HepG2 (cell line): ENCODE data around the gene C1QTNF12. TPM values are rescaled to one million over a fixed set of nuclear protein-coding genes. Genes with fewer than 3 reads are reported as not detected.

Experiments
- ETV6 ChIP-seq: sonication (generic); formaldehyde crosslinking; conservative IDR thresholded peaks from 2 replicates; pipeline ENCODE4 v1.4.0; 2020; ENCODE audit warnings: missing genetic modification reagents
- HNRNPK ChIP-seq: fragments of 200-400 bp; formaldehyde crosslinking; IDR thresholded peaks from 2 replicates; pipeline ENCODE4 v1.6.1; 2018; ENCODE audit warnings: low read length, low read depth, moderate library complexity, mild to moderate bottlenecking; ENCODE audit not compliant: poor library complexity, severe bottlenecking
- KDM5A ChIP-seq: fragments of 200-600 bp; sonication (generic); IDR thresholded peaks from 2 replicates; pipeline ENCODE4 v1.7.0; 2018; ENCODE audit warnings: antibody characterized with exemption, mild to moderate bottlenecking, low read length, borderline replicate concordance
- KLF9 ChIP-seq: IDR thresholded peaks from 2 replicates; pipeline ENCODE4 v1.6.1; 2016; ENCODE audit warnings: low read depth
- MLLT10 ChIP-seq: sonication (generic); formaldehyde crosslinking; IDR thresholded peaks from 2 replicates; pipeline ENCODE4 v1.4.0; 2020; ENCODE audit warnings: missing genetic modification reagents
- NAIF1 ChIP-seq: sonication (generic); formaldehyde crosslinking; IDR thresholded peaks from 2 replicates; pipeline ENCODE4 v1.5.0; 2020; ENCODE audit warnings: mild to moderate bottlenecking, missing genetic modification reagents, borderline replicate concordance
- ONECUT2 ChIP-seq: sonication (generic); formaldehyde crosslinking; IDR thresholded peaks from 2 replicates; pipeline ENCODE4 v1.4.0; 2020; ENCODE audit warnings: missing genetic modification reagents
- RFX5 ChIP-seq: IDR thresholded peaks from 2 replicates; pipeline ENCODE4 v1.6.1; 2011; ENCODE audit warnings: low read depth, low read length, improper control_type of control experiment
- SNAPC2 ChIP-seq: sonication (generic); formaldehyde crosslinking; IDR thresholded peaks from 2 replicates; pipeline ENCODE4 v1.8.1; 2022; ENCODE audit warnings: mild to moderate bottlenecking, missing genetic modification reagents
- SP140L ChIP-seq: sonication (generic); formaldehyde crosslinking; IDR thresholded peaks from 2 replicates; pipeline ENCODE4 v1.4.0; 2020; ENCODE audit warnings: missing genetic modification reagents, borderline replicate concordance
- SRY ChIP-seq: sonication (generic); formaldehyde crosslinking; IDR thresholded peaks from 2 replicates; pipeline ENCODE4 v1.8.0; 2022; ENCODE audit warnings: mild to moderate bottlenecking, missing genetic modification reagents
- ZBTB20 ChIP-seq: sonication (generic); formaldehyde crosslinking; IDR thresholded peaks from 2 replicates; pipeline ENCODE4 v1.8.1; 2023; ENCODE audit warnings: missing genetic modification reagents, low read depth, mild to moderate bottlenecking, borderline replicate concordance
- polyA plus RNA-seq, 8 experiments: library from polyadenylated mRNA; depleted of rRNA in 3 of 8; stranded (reverse) in 7 of 8; unstranded in 1 of 8; fragments of >200 nt; fragmentation: Illumina TruSeq in 4 of 8; extraction: Trizol in 4 of 8; gene quantifications; 2 replicates each; pipeline versions ENCODE4 v1.2.1 to v1.2.3, GENCODE V29; 2011 to 2016; ENCODE audit warnings: low read depth in 4 of 8, missing spikeins in 1 of 8, mixed read lengths in 1 of 8; ENCODE audit not compliant: insufficient read depth in 1 of 8
- total RNA-seq, 5 experiments: library from RNA; depleted of rRNA; stranded (reverse); fragments of >200 nt; fragmentation: Illumina TruSeq; extraction: Trizol; gene quantifications; 2 replicates each; pipeline ENCODE4 v1.2.3, GENCODE V29; 2016; ENCODE audit warnings: low read depth in 1 of 5
- TF ChIP-seq, protein P1 (sequence below): sonication (generic); formaldehyde crosslinking; conservative IDR thresholded peaks from 2 replicates; pipeline ENCODE4 v1.8.0; 2022; ENCODE audit warnings: missing genetic modification reagents
- TF ChIP-seq, protein P2 (sequence below): sonication (generic); formaldehyde crosslinking; IDR thresholded peaks from 2 replicates; pipeline ENCODE4 v1.5.0; 2020; ENCODE audit warnings: mild to moderate bottlenecking, missing genetic modification reagents, moderate library complexity
- TF ChIP-seq, protein P3 (sequence below): sonication (generic); formaldehyde crosslinking; IDR thresholded peaks from 2 replicates; pipeline ENCODE4 v1.4.0; 2020; ENCODE audit warnings: missing genetic modification reagents
- TF ChIP-seq, protein P4 (sequence below): sonication (generic); formaldehyde crosslinking; IDR thresholded peaks from 2 replicates; pipeline ENCODE4 v1.4.0; 2020; ENCODE audit warnings: missing genetic modification reagents
- TF ChIP-seq, protein P5 (sequence below): sonication (generic); formaldehyde crosslinking; IDR thresholded peaks from 2 replicates; pipeline ENCODE4 v1.4.0; 2020; ENCODE audit warnings: missing genetic modification reagents, low read depth, mild to moderate bottlenecking, borderline replicate concordance

The C1QTNF12 gene
- total and polyA plus RNA-seq, 2 of the 13 experiments (the other 11 are each of a cell fraction or from before 2014, with no cell fraction given) = 0.18 to 0.64 TPM

DNA sequence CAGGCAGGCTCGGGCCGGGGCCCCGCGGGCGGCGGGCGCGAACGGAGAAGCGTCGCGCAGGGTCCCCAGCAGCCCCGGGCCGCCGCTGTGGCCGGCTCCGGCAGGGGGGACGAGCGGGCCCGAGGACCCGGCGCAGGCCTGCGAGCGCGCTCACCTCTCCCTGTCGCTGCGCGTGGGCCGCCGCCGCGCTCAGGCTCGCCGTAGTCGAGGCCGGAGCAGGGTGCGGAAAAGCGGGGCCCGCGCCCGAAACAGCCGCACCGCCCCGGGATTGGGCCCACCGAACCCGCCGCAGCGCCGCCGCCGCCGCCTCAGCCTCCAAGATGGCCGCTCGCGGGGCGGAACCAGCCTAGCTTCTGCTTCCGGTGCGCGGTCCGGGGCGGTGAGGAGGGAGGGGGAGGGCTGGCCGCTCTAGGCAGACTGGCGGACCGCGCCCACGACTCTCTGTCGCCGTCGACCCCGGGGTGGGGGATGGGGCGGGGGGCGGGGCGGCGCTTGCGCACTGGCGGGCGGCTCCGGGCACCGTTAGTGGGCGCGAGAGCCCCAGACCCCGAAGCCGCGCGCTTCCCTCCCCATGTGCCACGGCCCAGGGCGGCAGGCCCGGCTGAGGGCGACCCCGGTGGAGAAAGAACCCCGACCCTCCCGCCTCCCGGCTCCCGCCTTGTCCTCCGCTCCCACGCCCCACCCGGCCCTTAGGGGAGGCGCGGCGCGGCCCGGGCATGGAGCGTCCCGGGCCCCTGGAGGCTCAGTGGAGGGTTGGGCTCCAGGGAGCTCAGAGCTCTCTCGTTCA is 27.2 kb upstream of the C1QTNF12 start, which contains the start of gene UBE2J2 (continued):
- TF ChIP-seq, protein P1, sequence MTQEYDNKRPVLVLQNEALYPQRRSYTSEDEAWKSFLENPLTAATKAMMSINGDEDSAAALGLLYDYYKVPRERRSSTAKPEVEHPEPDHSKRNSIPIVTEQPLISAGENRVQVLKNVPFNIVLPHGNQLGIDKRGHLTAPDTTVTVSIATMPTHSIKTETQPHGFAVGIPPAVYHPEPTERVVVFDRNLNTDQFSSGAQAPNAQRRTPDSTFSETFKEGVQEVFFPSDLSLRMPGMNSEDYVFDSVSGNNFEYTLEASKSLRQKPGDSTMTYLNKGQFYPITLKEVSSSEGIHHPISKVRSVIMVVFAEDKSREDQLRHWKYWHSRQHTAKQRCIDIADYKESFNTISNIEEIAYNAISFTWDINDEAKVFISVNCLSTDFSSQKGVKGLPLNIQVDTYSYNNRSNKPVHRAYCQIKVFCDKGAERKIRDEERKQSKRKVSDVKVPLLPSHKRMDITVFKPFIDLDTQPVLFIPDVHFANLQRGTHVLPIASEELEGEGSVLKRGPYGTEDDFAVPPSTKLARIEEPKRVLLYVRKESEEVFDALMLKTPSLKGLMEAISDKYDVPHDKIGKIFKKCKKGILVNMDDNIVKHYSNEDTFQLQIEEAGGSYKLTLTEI (CRISPR knock-in tag) = no peak
- peak; percentile 42 for TF ChIP-seq HNRNPK
- TF ChIP-seq ETV6 (CRISPR knock-in tag) = peak; percentile 24; the same call in 1 of the 2 replicates
- TF ChIP-seq, protein P2, sequence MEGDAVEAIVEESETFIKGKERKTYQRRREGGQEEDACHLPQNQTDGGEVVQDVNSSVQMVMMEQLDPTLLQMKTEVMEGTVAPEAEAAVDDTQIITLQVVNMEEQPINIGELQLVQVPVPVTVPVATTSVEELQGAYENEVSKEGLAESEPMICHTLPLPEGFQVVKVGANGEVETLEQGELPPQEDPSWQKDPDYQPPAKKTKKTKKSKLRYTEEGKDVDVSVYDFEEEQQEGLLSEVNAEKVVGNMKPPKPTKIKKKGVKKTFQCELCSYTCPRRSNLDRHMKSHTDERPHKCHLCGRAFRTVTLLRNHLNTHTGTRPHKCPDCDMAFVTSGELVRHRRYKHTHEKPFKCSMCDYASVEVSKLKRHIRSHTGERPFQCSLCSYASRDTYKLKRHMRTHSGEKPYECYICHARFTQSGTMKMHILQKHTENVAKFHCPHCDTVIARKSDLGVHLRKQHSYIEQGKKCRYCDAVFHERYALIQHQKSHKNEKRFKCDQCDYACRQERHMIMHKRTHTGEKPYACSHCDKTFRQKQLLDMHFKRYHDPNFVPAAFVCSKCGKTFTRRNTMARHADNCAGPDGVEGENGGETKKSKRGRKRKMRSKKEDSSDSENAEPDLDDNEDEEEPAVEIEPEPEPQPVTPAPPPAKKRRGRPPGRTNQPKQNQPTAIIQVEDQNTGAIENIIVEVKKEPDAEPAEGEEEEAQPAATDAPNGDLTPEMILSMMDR (CRISPR knock-in tag) = peak; percentile 32; the same call in 1 of the 2 replicates
- no peak for TF ChIP-seq SP140L (CRISPR knock-in tag)
- TF ChIP-seq, protein P3, sequence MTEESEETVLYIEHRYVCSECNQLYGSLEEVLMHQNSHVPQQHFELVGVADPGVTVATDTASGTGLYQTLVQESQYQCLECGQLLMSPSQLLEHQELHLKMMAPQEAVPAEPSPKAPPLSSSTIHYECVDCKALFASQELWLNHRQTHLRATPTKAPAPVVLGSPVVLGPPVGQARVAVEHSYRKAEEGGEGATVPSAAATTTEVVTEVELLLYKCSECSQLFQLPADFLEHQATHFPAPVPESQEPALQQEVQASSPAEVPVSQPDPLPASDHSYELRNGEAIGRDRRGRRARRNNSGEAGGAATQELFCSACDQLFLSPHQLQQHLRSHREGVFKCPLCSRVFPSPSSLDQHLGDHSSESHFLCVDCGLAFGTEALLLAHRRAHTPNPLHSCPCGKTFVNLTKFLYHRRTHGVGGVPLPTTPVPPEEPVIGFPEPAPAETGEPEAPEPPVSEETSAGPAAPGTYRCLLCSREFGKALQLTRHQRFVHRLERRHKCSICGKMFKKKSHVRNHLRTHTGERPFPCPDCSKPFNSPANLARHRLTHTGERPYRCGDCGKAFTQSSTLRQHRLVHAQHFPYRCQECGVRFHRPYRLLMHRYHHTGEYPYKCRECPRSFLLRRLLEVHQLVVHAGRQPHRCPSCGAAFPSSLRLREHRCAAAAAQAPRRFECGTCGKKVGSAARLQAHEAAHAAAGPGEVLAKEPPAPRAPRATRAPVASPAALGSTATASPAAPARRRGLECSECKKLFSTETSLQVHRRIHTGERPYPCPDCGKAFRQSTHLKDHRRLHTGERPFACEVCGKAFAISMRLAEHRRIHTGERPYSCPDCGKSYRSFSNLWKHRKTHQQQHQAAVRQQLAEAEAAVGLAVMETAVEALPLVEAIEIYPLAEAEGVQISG (CRISPR knock-in tag) = peak; percentile 98
- TF ChIP-seq SRY = 0 out of 2 replicates have a peak, but pooled peaks have one; percentile 23
- TF ChIP-seq, protein P4, sequence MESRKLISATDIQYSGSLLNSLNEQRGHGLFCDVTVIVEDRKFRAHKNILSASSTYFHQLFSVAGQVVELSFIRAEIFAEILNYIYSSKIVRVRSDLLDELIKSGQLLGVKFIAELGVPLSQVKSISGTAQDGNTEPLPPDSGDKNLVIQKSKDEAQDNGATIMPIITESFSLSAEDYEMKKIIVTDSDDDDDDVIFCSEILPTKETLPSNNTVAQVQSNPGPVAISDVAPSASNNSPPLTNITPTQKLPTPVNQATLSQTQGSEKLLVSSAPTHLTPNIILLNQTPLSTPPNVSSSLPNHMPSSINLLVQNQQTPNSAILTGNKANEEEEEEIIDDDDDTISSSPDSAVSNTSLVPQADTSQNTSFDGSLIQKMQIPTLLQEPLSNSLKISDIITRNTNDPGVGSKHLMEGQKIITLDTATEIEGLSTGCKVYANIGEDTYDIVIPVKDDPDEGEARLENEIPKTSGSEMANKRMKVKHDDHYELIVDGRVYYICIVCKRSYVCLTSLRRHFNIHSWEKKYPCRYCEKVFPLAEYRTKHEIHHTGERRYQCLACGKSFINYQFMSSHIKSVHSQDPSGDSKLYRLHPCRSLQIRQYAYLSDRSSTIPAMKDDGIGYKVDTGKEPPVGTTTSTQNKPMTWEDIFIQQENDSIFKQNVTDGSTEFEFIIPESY (CRISPR knock-in tag) = peak; percentile 15; the same call in 1 of the 2 replicates
- no peak for TF ChIP-seq ZBTB20 (CRISPR knock-in tag)
- peak; percentile 50; the same call in 1 of the 2 replicates for TF ChIP-seq NAIF1 (CRISPR knock-in tag)
- TF ChIP-seq MLLT10 (CRISPR knock-in tag) = no peak
- peak; percentile 13; the same call in 1 of the 2 replicates for TF ChIP-seq RFX5
- no peak for TF ChIP-seq KLF9 (CRISPR knock-in tag)
- peak; percentile 34; the same call in 1 of the 2 replicates for TF ChIP-seq KDM5A
- TF ChIP-seq SNAPC2 = peak; percentile 48; the same call in 1 of the 2 replicates
- TF ChIP-seq ONECUT2 (CRISPR knock-in tag) = no peak
- TF ChIP-seq, protein P5, sequence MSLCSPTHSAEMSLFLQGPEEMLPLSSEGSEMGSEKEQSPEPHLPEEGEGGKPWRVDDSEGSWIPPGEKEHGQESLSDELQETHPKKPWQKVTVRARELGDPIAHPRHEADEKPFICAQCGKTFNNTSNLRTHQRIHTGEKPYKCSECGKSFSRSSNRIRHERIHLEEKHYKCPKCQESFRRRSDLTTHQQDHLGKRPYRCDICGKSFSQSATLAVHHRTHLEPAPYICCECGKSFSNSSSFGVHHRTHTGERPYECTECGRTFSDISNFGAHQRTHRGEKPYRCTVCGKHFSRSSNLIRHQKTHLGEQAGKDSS = no peak; the same call in 1 of the 2 replicates
